Measurements from ENCODE around the gene LZIC.

Gene LZIC

GRCh38 chr1:9883585-9884449 is 59.4 kb downstream of the LZIC start:
- DNase-seq, result no peak

GRCh38 chr1:9882945-9883303 is 60.3 kb downstream of the LZIC start:
- DNase-seq, result no peak

- no peak for DNase-seq
Observed at GRCh38 chr1:9882296-9882944, 60.8 kb downstream of the LZIC start.

- DNase-seq, result peak; percentile 67
Observed at GRCh38 chr1:9881838-9882249, 61.3 kb downstream of the LZIC start.

Data from fibroblast of skin of back (primary cell).